HCT116 (cell line): ENCODE results near the gene RCOR1.

Experiments
- POLR2A ChIP-seq: IDR thresholded peaks from 2 replicates; pipeline ENCODE4 v1.7.0; 2011; ENCODE audit warnings: borderline replicate concordance; ENCODE audit not compliant: insufficient read depth, insufficient read length; ENCODE audit errors: extremely low read depth
- RAD21 ChIP-seq: IDR thresholded peaks from 2 replicates; pipeline ENCODE4 v1.6.1; 2012; ENCODE audit warnings: low read depth, mild to moderate bottlenecking
- YY1 ChIP-seq: IDR thresholded peaks from 2 replicates; pipeline ENCODE4 v1.6.1; 2011; ENCODE audit warnings: low read length, low read depth, moderate library complexity, mild to moderate bottlenecking; ENCODE audit not compliant: insufficient replicate concordance; ENCODE audit errors: extremely low read depth
- TF ChIP-seq, protein P1 (sequence below), 3 experiments: fragments of 200-600 bp in 1 of 3; sonication (generic) in 1 of 3; IDR thresholded peaks in 2 of 3; conservative IDR thresholded peaks in 1 of 3; 2 replicates each; pipeline ENCODE4 v1.5.1; 2012 to 2017; ENCODE audit warnings: low read depth in 2 of 3, low read length in 2 of 3, antibody characterized with exemption in 1 of 3, borderline replicate concordance in 1 of 3, control low read depth in 1 of 3, mild to moderate bottlenecking in 1 of 3, mixed read lengths in 1 of 3, mixed run types in 1 of 3, moderate library complexity in 1 of 3; ENCODE audit not compliant: insufficient read depth in 1 of 3
- TF ChIP-seq, protein P2 (sequence below): IDR thresholded peaks from 2 replicates; pipeline ENCODE4 v1.6.1; 2012

DNA sequence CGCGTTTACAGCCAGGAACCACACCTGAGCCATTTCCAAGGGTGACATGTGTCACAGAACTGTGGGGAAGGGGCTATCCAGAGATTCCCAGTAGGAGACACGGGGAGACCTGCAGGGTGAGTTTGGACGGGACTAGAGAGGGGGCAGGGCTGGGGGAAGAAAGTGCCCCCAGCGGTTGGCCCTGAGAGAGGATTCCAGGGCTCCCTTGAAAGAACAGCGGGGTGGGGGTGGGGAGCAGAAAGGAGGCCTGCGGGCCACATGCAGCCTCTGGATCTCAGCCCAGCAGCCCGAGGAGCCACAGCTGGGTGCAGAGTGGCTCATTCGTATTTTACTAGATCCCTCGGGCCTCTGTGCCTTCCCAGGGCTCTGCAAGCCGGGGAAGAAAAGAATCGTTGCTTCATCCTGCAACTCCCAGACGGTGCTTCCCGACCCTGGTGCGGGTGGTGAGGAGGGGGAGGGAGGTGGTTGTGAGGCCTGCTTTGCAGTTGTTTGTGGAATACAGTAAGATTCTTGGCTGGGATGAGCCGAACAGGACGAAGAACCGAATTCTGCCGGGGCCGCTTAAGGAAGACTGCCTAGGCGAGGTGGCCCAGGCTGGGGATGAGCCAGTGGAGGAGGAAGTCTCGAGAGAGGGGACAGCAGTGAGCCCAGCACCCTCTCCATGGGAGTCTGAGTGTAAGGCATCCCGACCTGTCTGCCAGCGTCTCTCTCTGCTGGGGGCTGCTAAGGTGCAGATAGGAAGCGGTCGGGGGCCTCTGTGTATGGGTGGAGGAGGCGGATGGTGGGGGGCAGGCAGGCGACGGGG, 46.8 kb upstream of the RCOR1 start:
- TF ChIP-seq POLR2A (no peak), RAD21 (no peak), YY1 (no peak)
- TF ChIP-seq, protein P1, sequence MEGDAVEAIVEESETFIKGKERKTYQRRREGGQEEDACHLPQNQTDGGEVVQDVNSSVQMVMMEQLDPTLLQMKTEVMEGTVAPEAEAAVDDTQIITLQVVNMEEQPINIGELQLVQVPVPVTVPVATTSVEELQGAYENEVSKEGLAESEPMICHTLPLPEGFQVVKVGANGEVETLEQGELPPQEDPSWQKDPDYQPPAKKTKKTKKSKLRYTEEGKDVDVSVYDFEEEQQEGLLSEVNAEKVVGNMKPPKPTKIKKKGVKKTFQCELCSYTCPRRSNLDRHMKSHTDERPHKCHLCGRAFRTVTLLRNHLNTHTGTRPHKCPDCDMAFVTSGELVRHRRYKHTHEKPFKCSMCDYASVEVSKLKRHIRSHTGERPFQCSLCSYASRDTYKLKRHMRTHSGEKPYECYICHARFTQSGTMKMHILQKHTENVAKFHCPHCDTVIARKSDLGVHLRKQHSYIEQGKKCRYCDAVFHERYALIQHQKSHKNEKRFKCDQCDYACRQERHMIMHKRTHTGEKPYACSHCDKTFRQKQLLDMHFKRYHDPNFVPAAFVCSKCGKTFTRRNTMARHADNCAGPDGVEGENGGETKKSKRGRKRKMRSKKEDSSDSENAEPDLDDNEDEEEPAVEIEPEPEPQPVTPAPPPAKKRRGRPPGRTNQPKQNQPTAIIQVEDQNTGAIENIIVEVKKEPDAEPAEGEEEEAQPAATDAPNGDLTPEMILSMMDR (IDR thresholded peaks at IDR 0.05 in 2 of 3, conservative IDR thresholded peaks at IDR 0.05 in 1 of 3; ENCODE audit: borderline replicate concordance in 1 of 3, insufficient read depth in 1 of 3, low read depth in 2 of 3, low read length in 2 of 3), result no peak
- TF ChIP-seq, protein P2, sequence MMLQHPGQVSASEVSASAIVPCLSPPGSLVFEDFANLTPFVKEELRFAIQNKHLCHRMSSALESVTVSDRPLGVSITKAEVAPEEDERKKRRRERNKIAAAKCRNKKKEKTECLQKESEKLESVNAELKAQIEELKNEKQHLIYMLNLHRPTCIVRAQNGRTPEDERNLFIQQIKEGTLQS, result no peak
